HepG2 (cell line): ENCODE results near the gene LHPP. TPM values are rescaled to one million over a fixed set of nuclear protein-coding genes. Genes with fewer than 3 reads are reported as not detected.

Experiments
- ATAC-seq: fragments of 200-7000 bp; cut with Tn5 transposase; 3 replicates; pipeline ENCODE4 v1.9.1; 2020; ENCODE audit warnings: mild to moderate bottlenecking, moderate library complexity
- BruUV-seq: library from RNA; stranded (reverse); fragments of 400-500 nt; replicated peaks from 2 replicates; lab custom pipeline; 2021; lab: Mats Ljungman, UMichigan
- CTCF ChIA-PET: fragments of 300-600 bp; formaldehyde crosslinking; extraction: SDS; loops from one replicate; lab custom pipeline; 2021; ENCODE audit warnings: low total read pairs, inconsistent platforms, low intra/inter-chr PET ratio; lab: Yijun Ruan, JAX
- POLR2A ChIA-PET: fragments of 350-600 bp; sonication (Branson Sonifier 250); formaldehyde crosslinking; loops from one replicate; lab custom pipeline; 2020; ENCODE audit warnings: antibody characterized with exemption, inconsistent platforms; lab: Yijun Ruan, JAX
- DNase-seq: peaks from one replicate; pipeline ENCODE4 v3.0.0-alpha.2; 2015; ENCODE audit warnings: low spot score
- FAIRE-seq: peaks from 3 replicates; lab custom pipeline; 2011; peaks lifted over from hg19 to GRCh38; lab: Jason Lieb, UNC
- H2AFZ ChIP-seq: one replicate; pipeline ENCODE4 v1.6.1; 2011; ENCODE audit warnings: low read length, inconsistent platforms
- H3K27ac ChIP-seq: fragments of 300-600 bp; 3 replicates; pipeline ENCODE4 v1.8.0; 2011; ENCODE audit warnings: mixed run types, mild to moderate bottlenecking, mixed read lengths, low read length, inconsistent platforms; ENCODE audit not compliant: insufficient read depth; ENCODE audit errors: extremely low read length
- H3K27me3 ChIP-seq, 2 experiments: fragments of 200-600 bp in 1 of 2; 2 replicates in 1 of 2; 3 replicates in 1 of 2; pipeline versions ENCODE4 v1.6.0 to v1.8.0; 2011; ENCODE audit warnings: low read length in 2 of 2, mild to moderate bottlenecking in 2 of 2, moderate library complexity in 2 of 2, inconsistent platforms in 1 of 2; ENCODE audit not compliant: insufficient read depth in 2 of 2, control insufficient read depth in 1 of 2
- H3K36me3 ChIP-seq, 2 experiments: fragments of 200-600 bp in 1 of 2; replicated peaks in 1 of 2; 2 replicates in 1 of 2; 3 replicates in 1 of 2; pipeline versions ENCODE4 v1.5.1 to v1.8.0; 2011; ENCODE audit warnings: low read length in 2 of 2, inconsistent platforms in 1 of 2; ENCODE audit not compliant: insufficient read depth in 2 of 2, control insufficient read depth in 1 of 2
- H3K4me1 ChIP-seq: 2 replicates; pipeline ENCODE4 v1.5.1; 2012; ENCODE audit warnings: low read length, inconsistent platforms; ENCODE audit not compliant: insufficient read depth
- H3K4me2 ChIP-seq: 2 replicates; pipeline ENCODE4 v1.6.0; 2011; ENCODE audit warnings: low read depth, low read length, inconsistent platforms
- H3K4me3 ChIP-seq, 3 experiments: fragments of 200-600 bp in 1 of 3; sonication (generic), shearing (Covaris generic) in 1 of 3; replicated peaks in 1 of 3; 2 replicates each; pipeline ENCODE4 v1.5.1; 2011 to 2016; ENCODE audit warnings: low read length in 3 of 3, inconsistent platforms in 2 of 3, low read depth in 2 of 3, mild to moderate bottlenecking in 2 of 3, control low read depth in 1 of 3, mixed read lengths in 1 of 3; ENCODE audit not compliant: insufficient read depth in 1 of 3
- H3K79me2 ChIP-seq: one replicate; pipeline ENCODE4 v1.6.1; 2011; ENCODE audit warnings: low read length, inconsistent platforms; ENCODE audit not compliant: insufficient read depth
- H3K9ac ChIP-seq: 2 replicates; pipeline ENCODE4 v1.6.0; 2011; ENCODE audit warnings: mild to moderate bottlenecking, low read depth, low read length, inconsistent platforms; ENCODE audit not compliant: insufficient read depth
- H3K9me3 ChIP-seq: 2 replicates; pipeline ENCODE4 v1.5.1; 2012; ENCODE audit warnings: mild to moderate bottlenecking, low read length
- H4K20me1 ChIP-seq: 2 replicates; pipeline ENCODE4 v1.6.0; 2011; ENCODE audit warnings: inconsistent platforms, mild to moderate bottlenecking, low read length, moderate library complexity; ENCODE audit not compliant: insufficient read depth
- GATAD2A ChIP-seq: IDR thresholded peaks from 2 replicates; pipeline ENCODE4 v1.6.1; 2016
- HES4 ChIP-seq: sonication (generic); formaldehyde crosslinking; IDR thresholded peaks from 2 replicates; pipeline ENCODE4 v1.9.0; 2021; ENCODE audit warnings: mild to moderate bottlenecking, missing genetic modification reagents, borderline replicate concordance
- HHEX ChIP-seq: IDR thresholded peaks from 2 replicates; pipeline ENCODE4 v1.6.1; 2016; ENCODE audit warnings: control low read depth
- POLR2A ChIP-seq, 2 experiments: IDR thresholded peaks; 2 replicates each; pipeline ENCODE4 v1.6.1; 2011; ENCODE audit warnings: low read depth in 2 of 2, low read length in 2 of 2, mild to moderate bottlenecking in 1 of 2, moderate library complexity in 1 of 2; ENCODE audit not compliant: insufficient read depth in 1 of 2
- RAD21 ChIP-seq: fragments of 450-650 bp; formaldehyde crosslinking; IDR thresholded peaks from 2 replicates; pipeline ENCODE4 v1.5.0; 2020; ENCODE audit warnings: mild to moderate bottlenecking
- TCF12 ChIP-seq, 2 experiments: fragments of 450-650 bp in 1 of 2; sonication (generic) in 1 of 2; formaldehyde crosslinking in 1 of 2; IDR thresholded peaks; 2 replicates each; pipeline versions ENCODE4 v1.6.1 to v1.8.0; 2017 to 2022; ENCODE audit warnings: antibody characterized with exemption in 1 of 2, mild to moderate bottlenecking in 1 of 2, missing genetic modification reagents in 1 of 2, moderate library complexity in 1 of 2
- ZBTB8A ChIP-seq: sonication (generic); formaldehyde crosslinking; IDR thresholded peaks from 2 replicates; pipeline ENCODE4 v1.4.0; 2020; ENCODE audit warnings: mild to moderate bottlenecking, low read depth, missing genetic modification reagents, borderline replicate concordance
- ZNF292 ChIP-seq: sonication (generic); formaldehyde crosslinking; IDR thresholded peaks from 2 replicates; pipeline ENCODE4 v1.8.1; 2022; ENCODE audit warnings: mild to moderate bottlenecking, low read depth, missing genetic modification reagents, borderline replicate concordance
- ZNF383 ChIP-seq: sonication (generic); formaldehyde crosslinking; IDR thresholded peaks from 2 replicates; pipeline ENCODE4 v1.4.0; 2020; ENCODE audit warnings: missing genetic modification reagents, mild to moderate bottlenecking, borderline replicate concordance
- ZNF564 ChIP-seq: sonication (generic); formaldehyde crosslinking; IDR thresholded peaks from 2 replicates; pipeline ENCODE4 v1.8.1; 2023; ENCODE audit warnings: mild to moderate bottlenecking, missing genetic modification reagents
- ZNF572 ChIP-seq: sonication (generic); formaldehyde crosslinking; IDR thresholded peaks from 2 replicates; pipeline ENCODE4 v1.5.1; 2020; ENCODE audit warnings: mild to moderate bottlenecking, missing genetic modification reagents
- WGBS: methylation state at CpG from one replicate; pipeline ENCODE4 v1.1.6; 2017; ENCODE audit warnings: low lambda C conversion rate; 5-methylcytosine and 5-hydroxymethylcytosine counted together
- in situ Hi-C: cut with HindIII; loops from 2 replicates; pipeline ENCODE4 v1.10.0; 2017; ENCODE audit warnings: low pct_unique_long_range_greater_than_20kb; ENCODE audit not compliant: extremely low pct_ligation_motif_present
- intact Hi-C: fragments of 100-400 bp; cut with micrococcal nuclease; formaldehyde crosslinking; loops from one replicate; pipeline ENCODE4 v1.10.0; 2022; ENCODE audit not compliant: unreplicated experiment
- polyA plus RNA-seq, 8 experiments: library from polyadenylated mRNA; depleted of rRNA in 3 of 8; stranded (reverse) in 7 of 8; unstranded in 1 of 8; fragments of >200 nt; fragmentation: Illumina TruSeq in 4 of 8; extraction: Trizol in 4 of 8; gene quantifications; 2 replicates each; pipeline versions ENCODE4 v1.2.1 to v1.2.3, GENCODE V29; 2011 to 2016; ENCODE audit warnings: low read depth in 4 of 8, missing spikeins in 1 of 8, mixed read lengths in 1 of 8; ENCODE audit not compliant: insufficient read depth in 1 of 8
- total RNA-seq, 5 experiments: library from RNA; depleted of rRNA; stranded (reverse); fragments of >200 nt; fragmentation: Illumina TruSeq; extraction: Trizol; gene quantifications; 2 replicates each; pipeline ENCODE4 v1.2.3, GENCODE V29; 2016; ENCODE audit warnings: low read depth in 1 of 5
- TF ChIP-seq, protein P1 (sequence below): sonication (generic); formaldehyde crosslinking; IDR thresholded peaks from 2 replicates; pipeline ENCODE4 v1.5.0; 2020; ENCODE audit warnings: missing genetic modification reagents
- TF ChIP-seq, protein P2 (sequence below): sonication (generic); formaldehyde crosslinking; IDR thresholded peaks from 2 replicates; pipeline ENCODE4 v1.5.0; 2020; ENCODE audit warnings: mild to moderate bottlenecking, low read depth, missing genetic modification reagents, borderline replicate concordance
- TF ChIP-seq, protein P3 (sequence below): IDR thresholded peaks from 2 replicates; pipeline ENCODE4 v1.6.1; 2016; ENCODE audit warnings: mild to moderate bottlenecking

LHPP gene
- total and polyA plus RNA-seq, 2 of the 13 experiments (the other 11 are each of a cell fraction or from before 2014, with no cell fraction given) = 5.2 to 13.1 TPM

DNA sequence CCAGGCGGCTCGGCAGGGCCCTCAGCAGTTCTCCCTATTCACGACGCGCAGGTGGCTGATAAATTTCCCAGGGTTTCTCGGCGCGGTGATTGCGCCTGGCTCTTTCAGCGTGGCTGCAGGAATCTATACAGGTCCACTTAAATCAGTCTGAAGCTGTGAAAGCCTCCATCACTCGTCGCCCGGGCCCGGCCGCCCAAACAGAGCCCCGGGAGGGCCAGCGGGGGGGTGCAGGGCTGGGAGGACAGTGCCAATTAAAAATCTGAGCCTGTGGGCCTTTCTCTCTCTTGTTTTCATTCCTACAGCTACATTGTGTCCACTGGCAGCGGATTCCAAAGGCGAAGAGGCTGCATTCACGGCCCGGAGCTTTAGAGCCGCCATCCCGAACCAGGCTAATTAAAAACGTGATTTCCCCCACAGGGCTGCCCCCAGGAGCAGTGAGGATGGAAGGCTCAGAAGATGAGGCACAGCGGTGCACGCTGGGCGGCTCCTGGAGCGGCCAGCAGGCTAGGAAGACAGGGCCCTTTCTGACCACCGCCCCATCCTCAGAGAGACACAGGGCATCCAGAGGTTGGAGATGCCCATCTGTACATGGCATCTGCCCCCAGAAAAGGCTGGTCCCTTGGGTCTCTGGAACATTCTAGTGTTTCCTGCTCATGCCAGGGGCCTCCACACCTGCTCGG is 181.8 kb downstream of the LHPP start:
- Histone ChIP-seq H3K4me3 (no peak overlapping the region), H3K9me3 (no peaks in the 10 kb centered on the region), H3K4me2 (no peak overlapping the region), H2AFZ (no peak overlapping the region), H3K36me3 (peaks cover 0 to 3% of the 10 kb centered on the region in 2 experiments; a peak in 2 of 5 replicates), H3K27me3 (no peaks in the 10 kb centered on the region), H4K20me1 (peaks cover 9% of the 10 kb centered on the region; the same call in 1 of the 2 replicates), H3K9ac (no peak overlapping the region), H3K27ac (no peak overlapping the region), H3K4me1 (peaks cover 24% of the 10 kb centered on the region), H3K79me2 (no peaks in the 10 kb centered on the region)
- intact Hi-C loops = no loop called here
- 98% methylated on average over 23 of the region's 30 CpGs for WGBS
- ChIA-PET POLR2A (no interaction called here), CTCF (no interaction called here)
- FAIRE-seq (no peak), DNase-seq (no peak), ATAC-seq (no peak)
- no peak for TF ChIP-seq RAD21
- TF ChIP-seq ZNF383 (CRISPR knock-in tag) = no peak
- no peak for TF ChIP-seq ZNF572 (CRISPR knock-in tag)
- TF ChIP-seq POLR2A (IDR thresholded peaks at IDR 0.05; ENCODE audit: insufficient read depth in 1 of 2, low read depth in 2 of 2, low read length in 2 of 2) = no peak
- in situ Hi-C loops = no loop called here
- no TSS peak for BruUV-seq

DNA sequence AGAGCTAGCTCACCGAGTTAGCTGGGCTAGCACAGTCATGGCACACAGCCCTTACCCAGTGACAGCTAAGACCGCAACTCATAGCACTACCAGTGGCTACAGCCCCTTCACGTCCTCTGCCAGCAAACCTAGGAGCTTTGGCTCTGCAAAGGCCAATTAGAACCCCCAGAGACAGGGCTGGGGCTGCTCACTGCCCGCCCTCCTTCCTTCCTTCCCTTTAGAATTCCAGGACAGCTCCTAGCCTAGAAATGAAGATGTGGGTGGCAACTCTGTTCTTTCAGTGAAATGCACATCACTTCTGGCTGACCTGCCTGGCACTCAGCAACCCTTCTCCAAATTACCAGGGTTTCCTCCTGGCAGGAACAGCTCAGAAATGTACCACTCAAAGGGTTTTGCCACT is 182.6 kb downstream of the LHPP start:
- BruUV-seq = no TSS peak
- CTCF ChIA-PET = no interaction called here
- TF ChIP-seq, protein P1, sequence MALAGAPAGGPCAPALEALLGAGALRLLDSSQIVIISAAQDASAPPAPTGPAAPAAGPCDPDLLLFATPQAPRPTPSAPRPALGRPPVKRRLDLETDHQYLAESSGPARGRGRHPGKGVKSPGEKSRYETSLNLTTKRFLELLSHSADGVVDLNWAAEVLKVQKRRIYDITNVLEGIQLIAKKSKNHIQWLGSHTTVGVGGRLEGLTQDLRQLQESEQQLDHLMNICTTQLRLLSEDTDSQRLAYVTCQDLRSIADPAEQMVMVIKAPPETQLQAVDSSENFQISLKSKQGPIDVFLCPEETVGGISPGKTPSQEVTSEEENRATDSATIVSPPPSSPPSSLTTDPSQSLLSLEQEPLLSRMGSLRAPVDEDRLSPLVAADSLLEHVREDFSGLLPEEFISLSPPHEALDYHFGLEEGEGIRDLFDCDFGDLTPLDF (CRISPR knock-in tag) = no peak
- no peak for TF ChIP-seq GATAD2A
- no peak for TF ChIP-seq HHEX (CRISPR knock-in tag)
- TF ChIP-seq TCF12 (IDR thresholded peaks at IDR 0.05) = no peak
- TF ChIP-seq TCF12 (CRISPR knock-in tag; IDR thresholded peaks at IDR 0.05) = no peak
- TF ChIP-seq HES4 = no peak
- no peak for TF ChIP-seq ZNF564 (CRISPR knock-in tag)
- TF ChIP-seq ZNF292 (CRISPR knock-in tag) = no peak
- TF ChIP-seq ZBTB8A = no peak
- TF ChIP-seq, protein P2, sequence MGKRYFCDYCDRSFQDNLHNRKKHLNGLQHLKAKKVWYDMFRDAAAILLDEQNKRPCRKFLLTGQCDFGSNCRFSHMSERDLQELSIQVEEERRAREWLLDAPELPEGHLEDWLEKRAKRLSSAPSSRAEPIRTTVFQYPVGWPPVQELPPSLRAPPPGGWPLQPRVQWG (CRISPR knock-in tag) = no peak
- TF ChIP-seq, protein P3, sequence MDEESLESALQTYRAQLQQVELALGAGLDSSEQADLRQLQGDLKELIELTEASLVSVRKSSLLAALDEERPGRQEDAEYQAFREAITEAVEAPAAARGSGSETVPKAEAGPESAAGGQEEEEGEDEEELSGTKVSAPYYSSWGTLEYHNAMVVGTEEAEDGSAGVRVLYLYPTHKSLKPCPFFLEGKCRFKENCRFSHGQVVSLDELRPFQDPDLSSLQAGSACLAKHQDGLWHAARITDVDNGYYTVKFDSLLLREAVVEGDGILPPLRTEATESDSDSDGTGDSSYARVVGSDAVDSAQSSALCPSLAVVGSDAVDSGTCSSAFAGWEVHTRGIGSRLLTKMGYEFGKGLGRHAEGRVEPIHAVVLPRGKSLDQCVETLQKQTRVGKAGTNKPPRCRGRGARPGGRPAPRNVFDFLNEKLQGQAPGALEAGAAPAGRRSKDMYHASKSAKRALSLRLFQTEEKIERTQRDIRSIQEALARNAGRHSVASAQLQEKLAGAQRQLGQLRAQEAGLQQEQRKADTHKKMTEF (CRISPR knock-in tag) = no peak

More for the DNA sequence above, 182.6 kb downstream of the LHPP start:
- Histone ChIP-seq H3K4me3 (no peak overlapping the region), H3K36me3 (peaks cover 0 to 3% of the 10 kb centered on the region in 2 experiments; a peak in 2 of 5 replicates), H2AFZ (no peak overlapping the region), H3K9ac (no peak overlapping the region), H4K20me1 (peaks cover 9% of the 10 kb centered on the region; the same call in 1 of the 2 replicates), H3K79me2 (no peaks in the 10 kb centered on the region), H3K4me2 (no peak overlapping the region), H3K9me3 (no peaks in the 10 kb centered on the region), H3K4me1 (peaks cover 24% of the 10 kb centered on the region), H3K27ac (no peak overlapping the region), H3K27me3 (no peaks in the 10 kb centered on the region)
- in situ Hi-C loops = no loop called here
- DNase-seq (no peak), FAIRE-seq (no peak), ATAC-seq (no peak)
- WGBS = 94% methylated on average over 4 of the region's 4 CpGs
- POLR2A ChIA-PET = no interaction called here
- intact Hi-C loops = no loop called here
